Ovary (tissue), 9 donors: ENCODE data around the gene PTCHD1. TPM values are rescaled to one million over a fixed set of nuclear protein-coding genes. Genes with fewer than 3 reads are reported as not detected.

Experiments used
- DNase-seq, 5 donors: peaks; one replicate each; pipeline ENCODE4 v3.0.0-alpha.2; 2019 to 2020
- H3K27ac ChIP-seq, 2 donors: fragments of 200-600 bp; one replicate each; pipeline versions ENCODE4 v1.5.1 to v1.8.0; 2019 to 2022
- H3K27me3 ChIP-seq: fragments of 200-600 bp; one replicate; pipeline ENCODE4 v1.8.0; 2022
- H3K36me3 ChIP-seq: fragments of 200-600 bp; sonication (generic); one replicate; pipeline ENCODE4 v1.5.1; 2019
- H3K4me1 ChIP-seq: one replicate; pipeline ENCODE4 v1.8.1; 2013; ENCODE audit warnings: mild to moderate bottlenecking, moderate library complexity; ENCODE audit not compliant: insufficient read depth
- H3K4me3 ChIP-seq: fragments of 200-600 bp; sonication (generic); one replicate; pipeline ENCODE4 v1.5.1; 2017
- H3K9me3 ChIP-seq, 2 donors: fragments of 200-600 bp in 1 of 2; sonication (generic) in 1 of 2; one replicate each; pipeline versions ENCODE4 v1.5.1 to v1.8.1; 2013 to 2019; ENCODE audit warnings: mild to moderate bottlenecking in 1 of 2, moderate library complexity in 1 of 2
- EP300 ChIP-seq: sonication (generic); formaldehyde crosslinking; IDR thresholded peaks from one replicate; pipeline ENCODE4 v1.6.1; 2017; ENCODE audit warnings: antibody characterized with exemption
- POLR2A ChIP-seq: fragments of 450-650 bp; IDR thresholded peaks from one replicate; pipeline ENCODE4 v1.6.1; 2017; ENCODE audit warnings: antibody characterized with exemption, mild to moderate bottlenecking, moderate library complexity
- WGBS, 3 donors: extraction: QIAGEN DNeasy Blood & Tissue Kit in 1 of 3; methylation state at CpG; one replicate each; pipeline versions ENCODE4 v1.1.5 to v1.1.7; 2013 to 2017; 5-methylcytosine and 5-hydroxymethylcytosine counted together
- intact Hi-C, 4 donors: fragments of 100-400 bp; cut with DNase I; formaldehyde crosslinking; loops; one replicate each; pipeline versions ENCODE4 v1.11.0 to v1.15.1; 2022 to 2023
- polyA plus RNA-seq, 2 donors: library from polyadenylated mRNA; stranded (reverse); fragments of 200-250 nt in 1 of 2; fragments of 350-450 nt in 1 of 2; fragmentation: Illumina TruSeq in 1 of 2; extraction: RNeasy Lipid Tissue Mini Kit (QIAGEN cat#74804) in 1 of 2; gene quantifications; one replicate each; pipeline ENCODE4 v1.2.3, GENCODE V29; 2013 to 2014
- total RNA-seq, 7 donors: library from RNA; depleted of rRNA in 2 of 7; stranded (reverse); fragments of >200 nt in 2 of 7; fragmentation: NEBNext Ultra II Directional in 3 of 7; extraction: Animal tissue kit (Norgen Biotek cat#: 25700) in 3 of 7; gene quantifications; one replicate each; pipeline versions ENCODE4 v1.1.0 to v1.2.4, GENCODE V29; 2016 to 2023
- TF ChIP-seq, protein P1 (sequence below), 3 donors: fragments of 450-650 bp in 2 of 3; fragments of 200-600 bp in 1 of 3; IDR thresholded peaks; one replicate each; pipeline versions ENCODE4 v1.5.1 to v1.8.0; 2016 to 2022; ENCODE audit warnings: antibody characterized with exemption in 3 of 3, mild to moderate bottlenecking in 1 of 3
- donor health status: DM: no; HTN: no; CAD: no; lungs with moderate emphysema.
- donor health status: DM: no; HTN: no; CAD: no.
- donor health status: Bipolar disorder and iron deficiency.
- donor health status: DM: yes; HTN: yes; CAD: no.
- donor health status: DM: no; HTN: no; CAD: no.
- donor health status: DM: yes; HTN: yes; CAD: no.

Gene PTCHD1
- total and polyA plus RNA-seq, 9 donors = under 0.01 to 1.0 (median 0.03) TPM; not detected in 3

DNA sequence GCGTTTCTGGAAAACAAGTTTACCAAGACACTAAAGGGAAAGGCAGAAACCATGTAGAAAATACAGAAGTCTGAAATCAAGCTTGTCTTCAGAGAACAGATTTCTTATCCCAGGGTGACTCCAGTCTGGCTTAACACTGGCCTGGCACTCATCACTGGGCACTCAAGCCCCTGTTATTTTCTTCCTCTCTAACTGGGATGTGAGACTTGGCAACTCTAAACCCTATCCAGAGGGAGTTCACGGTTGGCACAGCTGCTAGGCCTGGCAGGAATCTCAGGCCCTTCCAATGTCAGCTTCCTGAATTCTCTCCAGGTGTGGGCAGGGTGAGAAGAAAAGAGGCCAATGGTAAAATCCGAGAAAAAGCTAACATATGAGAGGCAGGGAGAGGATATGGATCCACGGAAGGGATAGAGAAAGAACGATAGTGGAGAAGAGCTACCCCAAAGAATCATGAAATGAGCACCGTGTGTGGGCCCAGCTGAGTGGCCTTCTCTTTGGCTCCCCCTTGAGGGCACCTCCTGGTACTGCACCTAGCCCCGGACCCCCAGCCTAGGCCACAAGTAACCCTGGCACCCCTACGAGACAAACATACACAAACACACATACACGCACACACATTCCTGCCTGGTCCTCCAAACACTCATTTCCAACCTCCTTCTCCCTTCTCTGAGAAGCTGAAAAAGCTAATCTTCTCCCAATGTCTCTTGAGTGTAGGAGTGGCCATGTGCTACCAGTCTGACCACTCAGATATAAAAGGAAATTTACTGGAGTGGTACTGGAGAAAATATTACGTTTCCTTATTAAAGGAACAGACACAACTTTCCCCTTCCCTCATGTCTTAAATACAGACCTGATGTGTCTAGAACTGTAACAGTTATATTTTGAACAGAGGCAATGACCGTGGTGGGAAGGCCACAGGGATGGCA, 16.6 kb upstream of the PTCHD1 start:
- intact Hi-C loops = no loop called here
- Histone ChIP-seq H3K9me3 (no peaks in the 10 kb centered on the region), H3K27ac (no peak overlapping the region), H3K4me3 (no peak overlapping the region), H3K4me1 (no peaks in the 10 kb centered on the region), H3K36me3 (no peaks in the 10 kb centered on the region), H3K27me3 (no peaks in the 10 kb centered on the region)
- TF ChIP-seq POLR2A = no peak
- TF ChIP-seq, protein P1, sequence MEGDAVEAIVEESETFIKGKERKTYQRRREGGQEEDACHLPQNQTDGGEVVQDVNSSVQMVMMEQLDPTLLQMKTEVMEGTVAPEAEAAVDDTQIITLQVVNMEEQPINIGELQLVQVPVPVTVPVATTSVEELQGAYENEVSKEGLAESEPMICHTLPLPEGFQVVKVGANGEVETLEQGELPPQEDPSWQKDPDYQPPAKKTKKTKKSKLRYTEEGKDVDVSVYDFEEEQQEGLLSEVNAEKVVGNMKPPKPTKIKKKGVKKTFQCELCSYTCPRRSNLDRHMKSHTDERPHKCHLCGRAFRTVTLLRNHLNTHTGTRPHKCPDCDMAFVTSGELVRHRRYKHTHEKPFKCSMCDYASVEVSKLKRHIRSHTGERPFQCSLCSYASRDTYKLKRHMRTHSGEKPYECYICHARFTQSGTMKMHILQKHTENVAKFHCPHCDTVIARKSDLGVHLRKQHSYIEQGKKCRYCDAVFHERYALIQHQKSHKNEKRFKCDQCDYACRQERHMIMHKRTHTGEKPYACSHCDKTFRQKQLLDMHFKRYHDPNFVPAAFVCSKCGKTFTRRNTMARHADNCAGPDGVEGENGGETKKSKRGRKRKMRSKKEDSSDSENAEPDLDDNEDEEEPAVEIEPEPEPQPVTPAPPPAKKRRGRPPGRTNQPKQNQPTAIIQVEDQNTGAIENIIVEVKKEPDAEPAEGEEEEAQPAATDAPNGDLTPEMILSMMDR (IDR thresholded peaks at IDR 0.05) = no peak
- TF ChIP-seq EP300 = no peak
- WGBS, 3 donors = 49 to 53% (median 51%) methylated on average over 11 of the region's 11 CpGs
- DNase-seq = no peak

DNA sequence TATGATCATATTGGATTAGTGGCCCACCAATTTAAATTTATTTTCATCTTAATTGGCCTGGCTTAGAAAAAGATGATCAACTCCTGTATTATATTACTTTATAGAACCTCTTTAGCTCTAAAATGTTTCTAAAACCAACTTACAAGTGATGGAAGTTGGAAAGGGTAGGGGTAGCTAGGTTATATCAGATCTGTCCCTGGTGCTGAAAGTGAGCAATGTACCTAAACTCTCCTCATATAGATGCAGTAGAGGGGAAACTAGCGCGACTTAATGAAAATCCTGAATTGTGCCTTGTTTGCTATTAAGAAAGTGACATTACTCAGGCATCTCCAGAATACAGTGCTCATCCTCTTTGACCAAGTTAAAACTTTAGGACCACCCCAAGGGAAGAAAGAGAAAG, 7.5 kb upstream of the PTCHD1 start:
- TF ChIP-seq EP300 (no peak), POLR2A (no peak)
- TF ChIP-seq, protein P1 (IDR thresholded peaks at IDR 0.05) = no peak
- no peaks in the 10 kb centered on the region for H3K36me3 ChIP-seq
- H3K27ac ChIP-seq = no peak overlapping the region
- H3K4me3 ChIP-seq = no peak overlapping the region
- intact Hi-C loops = no loop called here
- H3K9me3 ChIP-seq = no peaks in the 10 kb centered on the region
- DNase-seq = no peak
- no peaks in the 10 kb centered on the region for H3K27me3 ChIP-seq
- WGBS, 3 donors = 44 to 69% (median 54%) methylated on average over 2 of the region's 2 CpGs
- H3K4me1 ChIP-seq = no peaks in the 10 kb centered on the region

DNA sequence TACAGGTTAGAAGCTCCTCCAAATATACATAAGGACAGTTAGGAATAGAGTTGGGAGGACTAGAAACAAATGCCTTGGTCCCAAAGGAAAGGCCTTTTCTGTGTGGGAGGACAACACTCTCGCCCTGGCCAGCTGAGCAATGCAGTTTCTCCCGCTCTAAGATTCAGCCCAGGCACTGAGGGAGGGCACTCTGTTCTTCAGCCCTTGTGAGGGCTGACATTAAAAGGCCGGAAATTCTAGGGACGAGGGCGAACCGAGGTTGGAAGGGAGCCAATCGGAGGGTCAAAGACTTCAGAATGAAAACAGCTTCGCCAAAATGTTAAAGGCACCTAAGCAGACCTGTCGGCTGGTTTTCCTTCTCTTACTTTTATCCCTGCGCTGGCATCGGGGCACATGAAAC, 2.9 kb upstream of the PTCHD1 start:
- WGBS, 3 donors = 21 to 30% (median 22%) methylated on average over 11 of the region's 11 CpGs
- no peak overlapping the region for H3K4me3 ChIP-seq

GRCh38 chrX:23332101-23332887, 2.4 kb upstream of the PTCHD1 start:
- Histone ChIP-seq H3K27me3 (no peaks in the 10 kb centered on the region), H3K27ac (no peak overlapping the region)
- no peak for DNase-seq

More for the DNA sequence above, 2.9 kb upstream of the PTCHD1 start:
- Histone ChIP-seq H3K27me3 (no peaks in the 10 kb centered on the region), H3K27ac (no peak overlapping the region), H3K36me3 (no peaks in the 10 kb centered on the region), H3K4me1 (no peaks in the 10 kb centered on the region), H3K9me3 (no peaks in the 10 kb centered on the region)
- DNase-seq = no peak
- TF ChIP-seq, protein P1 (IDR thresholded peaks at IDR 0.05) = no peak
- no peak for TF ChIP-seq POLR2A
- no peak for TF ChIP-seq EP300
- intact Hi-C loops = no loop called here

More at GRCh38 chrX:23332101-23332887, 2.4 kb upstream of the PTCHD1 start:
- intact Hi-C loops = no loop called here
- Histone ChIP-seq H3K4me1 (no peaks in the 10 kb centered on the region), H3K36me3 (no peaks in the 10 kb centered on the region), H3K4me3 (no peak overlapping the region), H3K9me3 (no peaks in the 10 kb centered on the region)
- TF ChIP-seq POLR2A (no peak), EP300 (no peak)
- TF ChIP-seq, protein P1 (IDR thresholded peaks at IDR 0.05) = no peak
- WGBS, 3 donors = 19 to 29% (median 27%) methylated on average over 42 of the region's 42 CpGs
